Mucosa of rectum (tissue), 2 donors: ENCODE data around the gene MAP7D2.
"Not testable (repeated sequence)": the region's sequence is repeated elsewhere in the genome, so short reads cannot be mapped to it uniquely, and the experiment has no call there.

Source experiments
- H3K27ac ChIP-seq, 2 donors: one replicate each; pipeline ENCODE4 v1.7.0; 2013; ENCODE audit warnings: inconsistent platforms in 2 of 2, low read depth in 2 of 2, low read length in 2 of 2
- H3K27me3 ChIP-seq, 2 donors: one replicate each; pipeline ENCODE4 v1.7.0; 2013; ENCODE audit warnings: low read length in 2 of 2; ENCODE audit not compliant: control insufficient read depth in 2 of 2, insufficient read depth in 2 of 2
- H3K36me3 ChIP-seq, 2 donors: one replicate each; pipeline ENCODE4 v1.7.0; 2013; ENCODE audit warnings: low read length in 2 of 2; ENCODE audit not compliant: control insufficient read depth in 2 of 2, insufficient read depth in 2 of 2
- H3K4me1 ChIP-seq, 2 donors: one replicate each; pipeline ENCODE4 v1.7.0; 2013; ENCODE audit warnings: low read length in 2 of 2, mild to moderate bottlenecking in 1 of 2; ENCODE audit not compliant: control insufficient read depth in 2 of 2, insufficient read depth in 2 of 2
- H3K4me3 ChIP-seq, 2 donors: one replicate each; pipeline ENCODE4 v1.7.0; 2013; ENCODE audit warnings: low read length in 2 of 2
- H3K9ac ChIP-seq, 2 donors: one replicate each; pipeline ENCODE4 v1.7.0; 2013; ENCODE audit warnings: low read length in 2 of 2, low read depth in 1 of 2, mild to moderate bottlenecking in 1 of 2
- H3K9me3 ChIP-seq, 2 donors: one replicate each; pipeline ENCODE4 v1.7.0; 2013; ENCODE audit warnings: low read length in 2 of 2; ENCODE audit not compliant: control insufficient read depth in 2 of 2
- donor health status: healthy.
- donor health status: Normal muscosa, but diverticular disease.

The MAP7D2 gene

DNA sequence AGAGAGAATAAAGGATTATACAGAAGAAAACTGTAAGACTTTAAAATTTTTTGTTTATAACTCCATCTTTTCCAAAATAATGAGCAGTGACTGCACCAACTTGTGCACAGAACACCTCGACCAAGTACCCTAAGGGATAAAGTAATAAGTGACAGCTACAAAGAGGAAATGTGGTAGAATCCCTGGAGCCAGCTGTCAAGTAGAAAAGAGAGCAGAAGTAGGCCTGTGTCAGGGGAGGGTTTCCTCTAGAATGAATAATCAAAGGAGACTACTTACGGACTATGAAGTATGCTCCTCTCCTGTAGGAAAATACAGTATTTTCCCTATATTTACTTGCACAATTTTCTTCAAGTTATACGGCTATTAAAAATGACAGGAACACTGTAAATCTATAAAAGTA, 23.7 kb upstream of the MAP7D2 start:
- Histone ChIP-seq H3K36me3 (peaks cover 11 to 15% of the 10 kb centered on the region in 2 donors), H3K4me3 (peak overlapping the region; percentile 84 to 88), H3K9me3 (no peaks in the 10 kb centered on the region), H3K27ac (no peak overlapping the region), H3K27me3 (no peaks in the 10 kb centered on the region), H3K4me1 (peaks cover 6 to 15% of the 10 kb centered on the region in 2 donors), H3K9ac (peak overlapping the region; percentile 81 to 93)

DNA sequence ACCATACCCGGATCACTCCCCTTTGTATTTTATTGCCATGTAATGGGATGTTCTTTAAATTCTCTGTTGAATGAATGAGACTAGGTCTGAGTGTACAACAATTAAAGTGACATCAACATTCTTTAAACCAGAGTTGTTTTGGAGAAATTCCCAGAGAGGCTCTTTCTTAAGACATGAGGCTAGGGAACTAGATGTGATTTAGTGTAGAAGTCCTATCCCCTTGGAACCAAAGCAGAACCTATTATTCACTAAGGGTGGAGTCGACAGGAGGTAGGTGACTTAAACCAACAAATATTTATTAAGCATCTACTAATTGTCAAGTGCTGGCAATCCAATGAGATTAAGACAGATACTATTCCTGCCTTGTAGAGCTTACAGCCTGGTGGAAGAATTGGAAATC, 23.3 kb upstream of the MAP7D2 start:
- Histone ChIP-seq H3K27me3 (no peaks in the 10 kb centered on the region), H3K9me3 (no peaks in the 10 kb centered on the region), H3K4me1 (peaks cover 6 to 15% of the 10 kb centered on the region in 2 donors), H3K36me3 (peaks cover 11 to 19% of the 10 kb centered on the region in 2 donors), H3K27ac (no peak overlapping the region), H3K9ac (no peak overlapping the region), H3K4me3 (peak overlapping the region; percentile 84 to 88)

DNA sequence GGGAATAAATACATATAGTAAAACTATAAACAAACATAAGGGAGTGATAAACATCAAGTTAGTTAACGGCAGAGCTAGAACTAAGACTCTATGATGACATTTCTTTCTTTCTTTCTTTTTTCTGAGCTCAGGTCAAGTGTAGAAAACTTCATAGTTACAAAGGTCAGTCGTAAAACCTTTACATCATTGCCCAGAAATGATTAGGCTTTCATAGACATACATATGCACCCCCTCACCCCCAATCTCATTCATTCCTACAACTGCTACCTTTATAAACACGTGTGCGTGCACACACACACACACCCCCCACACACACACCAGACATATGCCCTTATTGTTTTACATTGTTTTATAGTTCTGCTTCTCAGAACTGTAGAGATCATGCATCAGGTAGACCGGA, 19.2 kb upstream of the MAP7D2 start:
- no peak overlapping the region for H3K9ac ChIP-seq
- peaks cover 32 to 39% of the 10 kb centered on the region in 2 donors for H3K36me3 ChIP-seq
- peaks cover 6 to 15% of the 10 kb centered on the region in 2 donors for H3K4me1 ChIP-seq

DNA sequence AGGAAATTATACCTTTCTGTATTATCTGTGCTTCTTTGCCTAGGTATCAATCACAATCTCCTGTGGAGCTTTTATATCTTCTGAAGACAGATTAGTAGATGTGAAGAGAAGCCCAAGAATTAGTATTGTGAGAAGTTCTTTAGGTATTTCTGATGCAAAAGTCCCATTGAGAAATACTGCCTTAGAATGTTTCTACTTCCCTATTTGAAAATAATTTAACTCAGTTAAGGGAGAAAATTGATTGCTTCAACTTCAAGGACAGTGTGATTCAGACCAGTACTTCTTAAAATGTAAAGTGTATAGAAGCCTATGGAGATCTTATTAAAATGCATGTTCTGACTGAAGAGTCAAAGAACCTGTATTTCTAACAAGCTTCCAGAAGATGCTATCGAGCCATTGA, 16.0 kb upstream of the MAP7D2 start:
- H3K9ac ChIP-seq: no peak overlapping the region
- H3K9me3 ChIP-seq: no peaks in the 10 kb centered on the region
- no peak overlapping the region for H3K4me3 ChIP-seq
- no peak overlapping the region for H3K27ac ChIP-seq
- peaks cover 0 to 6% of the 10 kb centered on the region in 2 donors for H3K4me1 ChIP-seq
- H3K27me3 ChIP-seq: no peaks in the 10 kb centered on the region
- H3K36me3 ChIP-seq: peaks cover 43 to 48% of the 10 kb centered on the region in 2 donors

More for the DNA sequence above, 19.2 kb upstream of the MAP7D2 start:
- Histone ChIP-seq H3K4me3 (no peak overlapping the region), H3K9me3 (no peaks in the 10 kb centered on the region), H3K27ac (no peak overlapping the region), H3K27me3 (no peaks in the 10 kb centered on the region)

DNA sequence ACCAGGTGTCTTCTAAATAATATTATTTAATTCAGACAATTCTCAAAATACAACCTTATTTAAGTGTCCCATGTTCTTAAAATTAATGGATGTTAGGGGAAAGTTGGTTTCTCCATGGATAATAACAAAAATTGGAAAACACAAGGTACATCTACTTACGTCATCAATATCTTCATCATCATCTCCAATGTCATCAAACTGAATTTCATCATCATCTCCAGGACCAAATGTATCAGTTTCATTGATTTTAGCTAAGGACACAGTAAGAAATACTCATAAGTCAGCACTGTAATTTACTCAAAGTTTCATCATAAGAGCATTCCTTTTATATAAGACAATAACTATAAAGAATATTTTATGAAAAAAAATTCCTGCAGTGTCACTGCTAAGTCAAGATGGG, 13.7 kb upstream of the MAP7D2 start:
- Histone ChIP-seq H3K27me3 (no peaks in the 10 kb centered on the region), H3K4me1 (no peaks in the 10 kb centered on the region), H3K36me3 (peaks cover 32 to 36% of the 10 kb centered on the region in 2 donors)

DNA sequence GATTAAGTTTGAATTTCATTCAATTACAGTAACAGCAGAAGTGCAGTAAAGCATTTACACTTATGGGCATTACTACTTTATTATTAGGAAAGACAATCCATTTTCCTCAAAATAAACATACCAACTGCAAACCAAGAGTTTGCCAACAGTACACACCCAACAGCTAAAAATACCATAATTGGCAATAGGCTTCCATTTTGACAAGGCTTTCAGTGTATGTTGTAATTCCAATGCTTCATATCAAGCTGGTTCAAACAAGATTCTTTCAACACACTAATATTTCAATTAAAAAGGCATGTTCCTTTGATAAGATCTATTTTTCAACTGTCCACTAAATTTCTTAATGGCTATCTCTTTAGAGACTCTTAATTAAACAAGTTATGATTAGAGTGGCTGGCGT, 12.8 kb upstream of the MAP7D2 start:
- H3K36me3 ChIP-seq: peaks cover 31 to 35% of the 10 kb centered on the region in 2 donors

More for the DNA sequence above, 13.7 kb upstream of the MAP7D2 start:
- H3K9ac ChIP-seq: no peak overlapping the region
- no peak overlapping the region for H3K4me3 ChIP-seq
- H3K9me3 ChIP-seq: no peaks in the 10 kb centered on the region
- no peak overlapping the region for H3K27ac ChIP-seq

DNA sequence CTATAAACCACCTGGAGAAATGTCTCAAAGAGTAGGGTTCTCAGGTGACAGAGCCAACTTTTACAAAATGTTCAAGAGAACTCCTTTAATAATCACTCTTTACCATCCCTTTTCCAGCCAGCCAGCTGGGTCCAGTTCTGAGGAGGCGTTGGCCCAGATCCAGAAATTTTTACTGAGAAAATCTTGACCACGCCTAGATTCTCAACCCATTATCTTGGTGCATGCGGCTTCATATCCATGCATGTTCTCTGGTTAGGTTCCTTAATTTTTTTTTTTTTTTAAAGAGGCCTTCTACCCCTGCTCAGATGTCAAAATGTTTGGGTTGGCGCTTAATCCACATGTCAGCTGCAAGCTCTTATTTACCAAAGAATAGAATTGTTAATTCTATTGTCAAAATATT, 12.0 kb upstream of the MAP7D2 start:
- H3K4me3 ChIP-seq: no peak overlapping the region
- H3K27ac ChIP-seq: no peak overlapping the region
- H3K36me3 ChIP-seq: peaks cover 29 to 35% of the 10 kb centered on the region in 2 donors
- no peak overlapping the region for H3K9ac ChIP-seq
- H3K4me1 ChIP-seq: no peaks in the 10 kb centered on the region
- H3K27me3 ChIP-seq: no peaks in the 10 kb centered on the region
- H3K9me3 ChIP-seq: no peaks in the 10 kb centered on the region

More for the DNA sequence above, 12.8 kb upstream of the MAP7D2 start:
- H3K27me3 ChIP-seq: no peaks in the 10 kb centered on the region
- H3K9ac ChIP-seq: no peak overlapping the region
- H3K27ac ChIP-seq: no peak overlapping the region
- H3K9me3 ChIP-seq: no peaks in the 10 kb centered on the region
- H3K4me1 ChIP-seq: no peaks in the 10 kb centered on the region
- H3K4me3 ChIP-seq: no peak overlapping the region

DNA sequence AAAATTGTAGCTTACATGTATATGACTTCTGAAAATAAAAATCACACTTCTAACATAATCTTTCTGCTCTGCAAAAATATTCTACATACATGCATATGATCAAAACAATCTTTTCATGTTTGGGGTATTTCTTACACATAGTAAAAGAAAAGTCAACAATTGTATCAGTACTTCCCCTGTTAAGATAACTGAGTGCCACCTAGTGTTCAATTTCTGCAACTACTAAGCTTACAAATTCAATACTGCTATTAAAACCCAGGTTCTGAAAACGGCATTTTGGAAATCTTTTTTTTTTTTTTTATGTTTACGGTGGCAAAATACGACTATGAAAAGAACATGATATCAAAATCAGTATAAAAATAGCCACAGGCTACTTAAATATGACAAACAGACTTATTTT, 10.7 kb upstream of the MAP7D2 start:
- not testable (repeated sequence) for H3K4me1 ChIP-seq, H3K4me3 ChIP-seq, H3K9me3 ChIP-seq, H3K27me3 ChIP-seq, H3K9ac ChIP-seq, H3K27ac ChIP-seq
- H3K36me3 ChIP-seq: peaks cover 19 to 25% of the 10 kb centered on the region in 2 donors

DNA sequence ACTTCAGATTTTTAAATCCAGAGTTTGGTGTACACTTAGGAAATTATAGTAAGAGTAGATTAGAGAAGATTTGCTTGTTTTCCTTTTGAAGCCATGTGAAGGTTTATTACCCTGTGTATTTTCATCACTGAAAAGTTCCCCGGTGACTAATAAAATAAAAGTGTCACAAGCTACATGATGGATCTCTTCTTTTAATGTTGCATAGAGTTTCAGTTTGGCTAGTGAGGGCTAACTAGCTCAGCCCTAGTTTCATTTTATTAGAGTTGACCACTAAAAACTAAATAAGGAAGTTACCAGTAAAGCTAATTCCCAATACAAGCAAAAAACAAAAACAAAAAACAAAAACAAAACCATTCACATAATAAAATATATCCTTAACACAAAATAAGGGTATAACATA, 10.1 kb upstream of the MAP7D2 start:
- not testable (repeated sequence) for H3K4me3 ChIP-seq, H3K9me3 ChIP-seq, H3K9ac ChIP-seq, H3K27me3 ChIP-seq, H3K4me1 ChIP-seq, H3K27ac ChIP-seq
- H3K36me3 ChIP-seq: peaks cover 15 to 22% of the 10 kb centered on the region in 2 donors

DNA sequence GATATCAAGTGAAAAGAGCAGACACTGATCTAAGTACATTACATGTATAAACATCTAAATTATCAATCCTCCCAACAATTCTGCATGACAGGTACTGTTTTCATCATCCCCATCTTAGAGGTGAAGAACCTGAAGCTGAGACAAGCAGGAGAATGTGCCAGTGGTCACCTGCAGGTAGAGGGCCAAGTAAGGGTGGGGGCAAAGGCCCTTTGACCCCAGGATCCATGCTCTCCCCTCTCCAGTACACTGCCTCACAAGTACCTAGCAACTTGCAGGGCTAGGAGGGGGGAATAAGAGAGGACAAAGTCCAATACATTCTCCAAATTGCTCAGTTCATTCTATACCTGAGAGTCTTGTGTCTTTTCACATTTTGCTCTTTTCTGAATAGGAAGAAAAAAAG, 8.3 kb upstream of the MAP7D2 start:
- no peak overlapping the region for H3K9ac ChIP-seq
- no peaks in the 10 kb centered on the region for H3K9me3 ChIP-seq
- H3K36me3 ChIP-seq: peaks cover 7 to 13% of the 10 kb centered on the region in 2 donors
- H3K4me3 ChIP-seq: no peak overlapping the region
- no peaks in the 10 kb centered on the region for H3K4me1 ChIP-seq
- H3K27ac ChIP-seq: no peak overlapping the region
- no peaks in the 10 kb centered on the region for H3K27me3 ChIP-seq
